Measurements from ENCODE around the gene KCNMB2.

Gene KCNMB2

DNA sequence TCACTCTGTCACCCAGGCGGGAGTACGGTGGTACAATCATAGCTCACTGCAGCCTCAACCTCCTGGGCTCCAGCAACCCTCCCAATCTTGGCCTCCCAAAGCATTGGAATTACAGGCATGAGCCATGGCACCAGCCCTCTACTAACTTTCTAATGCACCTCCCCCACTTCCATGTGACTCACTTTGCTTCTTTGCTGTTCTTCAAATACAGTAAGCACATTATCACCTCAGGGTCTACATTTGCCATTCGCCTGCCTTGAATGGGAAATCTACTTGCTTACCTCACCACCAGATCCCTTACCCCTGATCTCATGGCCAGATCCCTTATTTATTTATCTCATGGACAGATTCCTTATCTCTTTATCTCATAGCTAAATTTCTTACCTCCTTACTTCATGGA is 235.3 kb downstream of the KCNMB2 start:
- TF ChIP-seq SPI1 (IDR thresholded peaks at IDR 0.05; ENCODE audit: borderline replicate concordance, low read depth) (no peak), GABPA (IDR thresholded peaks at IDR 0.05; ENCODE audit: low read depth) (no peak), POLR2AphosphoS5 (IDR thresholded peaks at IDR 0.05; ENCODE audit: low read depth) (no peak)
- TF ChIP-seq, protein P1, sequence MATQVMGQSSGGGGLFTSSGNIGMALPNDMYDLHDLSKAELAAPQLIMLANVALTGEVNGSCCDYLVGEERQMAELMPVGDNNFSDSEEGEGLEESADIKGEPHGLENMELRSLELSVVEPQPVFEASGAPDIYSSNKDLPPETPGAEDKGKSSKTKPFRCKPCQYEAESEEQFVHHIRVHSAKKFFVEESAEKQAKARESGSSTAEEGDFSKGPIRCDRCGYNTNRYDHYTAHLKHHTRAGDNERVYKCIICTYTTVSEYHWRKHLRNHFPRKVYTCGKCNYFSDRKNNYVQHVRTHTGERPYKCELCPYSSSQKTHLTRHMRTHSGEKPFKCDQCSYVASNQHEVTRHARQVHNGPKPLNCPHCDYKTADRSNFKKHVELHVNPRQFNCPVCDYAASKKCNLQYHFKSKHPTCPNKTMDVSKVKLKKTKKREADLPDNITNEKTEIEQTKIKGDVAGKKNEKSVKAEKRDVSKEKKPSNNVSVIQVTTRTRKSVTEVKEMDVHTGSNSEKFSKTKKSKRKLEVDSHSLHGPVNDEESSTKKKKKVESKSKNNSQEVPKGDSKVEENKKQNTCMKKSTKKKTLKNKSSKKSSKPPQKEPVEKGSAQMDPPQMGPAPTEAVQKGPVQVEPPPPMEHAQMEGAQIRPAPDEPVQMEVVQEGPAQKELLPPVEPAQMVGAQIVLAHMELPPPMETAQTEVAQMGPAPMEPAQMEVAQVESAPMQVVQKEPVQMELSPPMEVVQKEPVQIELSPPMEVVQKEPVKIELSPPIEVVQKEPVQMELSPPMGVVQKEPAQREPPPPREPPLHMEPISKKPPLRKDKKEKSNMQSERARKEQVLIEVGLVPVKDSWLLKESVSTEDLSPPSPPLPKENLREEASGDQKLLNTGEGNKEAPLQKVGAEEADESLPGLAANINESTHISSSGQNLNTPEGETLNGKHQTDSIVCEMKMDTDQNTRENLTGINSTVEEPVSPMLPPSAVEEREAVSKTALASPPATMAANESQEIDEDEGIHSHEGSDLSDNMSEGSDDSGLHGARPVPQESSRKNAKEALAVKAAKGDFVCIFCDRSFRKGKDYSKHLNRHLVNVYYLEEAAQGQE (IDR thresholded peaks at IDR 0.05; ENCODE audit: insufficient replicate concordance, low read depth), result no peak
- TF ChIP-seq, protein P2, sequence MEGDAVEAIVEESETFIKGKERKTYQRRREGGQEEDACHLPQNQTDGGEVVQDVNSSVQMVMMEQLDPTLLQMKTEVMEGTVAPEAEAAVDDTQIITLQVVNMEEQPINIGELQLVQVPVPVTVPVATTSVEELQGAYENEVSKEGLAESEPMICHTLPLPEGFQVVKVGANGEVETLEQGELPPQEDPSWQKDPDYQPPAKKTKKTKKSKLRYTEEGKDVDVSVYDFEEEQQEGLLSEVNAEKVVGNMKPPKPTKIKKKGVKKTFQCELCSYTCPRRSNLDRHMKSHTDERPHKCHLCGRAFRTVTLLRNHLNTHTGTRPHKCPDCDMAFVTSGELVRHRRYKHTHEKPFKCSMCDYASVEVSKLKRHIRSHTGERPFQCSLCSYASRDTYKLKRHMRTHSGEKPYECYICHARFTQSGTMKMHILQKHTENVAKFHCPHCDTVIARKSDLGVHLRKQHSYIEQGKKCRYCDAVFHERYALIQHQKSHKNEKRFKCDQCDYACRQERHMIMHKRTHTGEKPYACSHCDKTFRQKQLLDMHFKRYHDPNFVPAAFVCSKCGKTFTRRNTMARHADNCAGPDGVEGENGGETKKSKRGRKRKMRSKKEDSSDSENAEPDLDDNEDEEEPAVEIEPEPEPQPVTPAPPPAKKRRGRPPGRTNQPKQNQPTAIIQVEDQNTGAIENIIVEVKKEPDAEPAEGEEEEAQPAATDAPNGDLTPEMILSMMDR (IDR thresholded peaks at IDR 0.05; ENCODE audit: insufficient read depth, low read length), result no peak
- no peaks in the 10 kb centered on the region for H3K27me3 ChIP-seq (ENCODE audit: insufficient read depth, poor library complexity, severe bottlenecking)
- DNase-seq (ENCODE audit: low read depth in 1 of 2, low spot score in 1 of 2), result no peak
- no peak overlapping the region for H3K4me3 ChIP-seq (replicated peaks; ENCODE audit: insufficient read depth, low read length)
- H3K27ac ChIP-seq (replicated peaks), result no peak overlapping the region

DNA sequence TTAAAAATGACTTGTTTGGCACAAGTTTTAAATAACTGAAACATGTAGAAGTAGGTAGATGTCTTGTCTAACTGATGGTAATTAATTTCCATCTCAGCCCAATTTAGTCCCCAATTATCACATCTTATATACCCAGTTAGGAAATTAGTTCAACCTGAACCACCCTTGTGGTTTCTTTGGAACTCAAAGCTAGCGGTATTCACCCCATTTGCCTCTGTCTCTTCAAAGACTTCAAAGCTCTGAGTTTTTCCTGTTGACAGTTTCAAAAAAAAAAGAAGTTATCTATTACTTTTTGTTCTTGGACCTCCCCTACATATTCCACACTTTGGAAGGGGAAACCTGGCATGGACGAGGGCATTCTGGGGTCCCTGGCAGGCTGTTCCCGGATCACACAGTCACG is 236.5 kb downstream of the KCNMB2 start:
- Histone ChIP-seq H3K27ac (replicated peaks) (no peak overlapping the region), H3K27me3 (ENCODE audit: insufficient read depth, poor library complexity, severe bottlenecking) (no peaks in the 10 kb centered on the region), H3K4me3 (replicated peaks; ENCODE audit: insufficient read depth, low read length) (no peak overlapping the region)
- no peak for DNase-seq (ENCODE audit: low read depth in 1 of 2, low spot score in 1 of 2)
- TF ChIP-seq, protein P1 (IDR thresholded peaks at IDR 0.05; ENCODE audit: insufficient replicate concordance, low read depth), result no peak
- TF ChIP-seq, protein P2 (IDR thresholded peaks at IDR 0.05; ENCODE audit: insufficient read depth, low read length), result no peak
- TF ChIP-seq GABPA (IDR thresholded peaks at IDR 0.05; ENCODE audit: low read depth), result no peak

DNA sequence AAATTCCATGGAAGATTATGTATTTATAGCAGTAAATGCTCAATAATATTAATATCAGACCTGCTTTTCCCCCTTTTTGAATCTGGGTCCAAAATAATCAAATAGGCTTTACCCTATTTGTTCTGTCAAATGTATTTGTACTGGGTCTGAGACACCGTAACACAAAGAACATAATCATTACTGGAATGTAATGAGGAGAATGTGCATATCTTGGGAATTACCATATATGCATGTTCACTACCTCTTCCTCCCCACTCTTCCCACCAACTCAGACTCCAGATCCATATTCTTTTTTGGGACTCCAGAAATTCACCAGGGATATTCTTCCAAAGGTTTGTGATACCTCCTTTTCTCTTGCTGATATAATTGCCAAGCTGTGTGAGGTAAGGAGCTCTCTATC is 237.1 kb downstream of the KCNMB2 start:
- no peak overlapping the region for H3K4me3 ChIP-seq (replicated peaks; ENCODE audit: insufficient read depth, low read length)
- DNase-seq (ENCODE audit: low read depth in 1 of 2, low spot score in 1 of 2), result no peak
- TF ChIP-seq POLR2AphosphoS5 (IDR thresholded peaks at IDR 0.05; ENCODE audit: low read depth), result no peak
- TF ChIP-seq, protein P2 (IDR thresholded peaks at IDR 0.05; ENCODE audit: insufficient read depth, low read length), result no peak
- no peak for TF ChIP-seq GABPA (IDR thresholded peaks at IDR 0.05; ENCODE audit: low read depth)
- no peak for TF ChIP-seq SPI1 (IDR thresholded peaks at IDR 0.05; ENCODE audit: borderline replicate concordance, low read depth)
- TF ChIP-seq, protein P1 (IDR thresholded peaks at IDR 0.05; ENCODE audit: insufficient replicate concordance, low read depth), result no peak
- no peaks in the 10 kb centered on the region for H3K27me3 ChIP-seq (ENCODE audit: insufficient read depth, poor library complexity, severe bottlenecking)
- no peak overlapping the region for H3K27ac ChIP-seq (replicated peaks)

All from HL-60 (cell line).